PC-3 (cell line): ENCODE measurements around the gene ART4. TPM values are rescaled to one million over a fixed set of nuclear protein-coding genes. Genes with fewer than 3 reads are reported as not detected.

Experiments used
- ATAC-seq: fragments of 200-7000 bp; cut with Tn5 transposase; 2 replicates; pipeline ENCODE4 v1.9.1; 2020; ENCODE audit warnings: mild to moderate bottlenecking, moderate library complexity
- BruUV-seq: library from RNA; stranded (reverse); fragments of 400-500 nt; replicated peaks from 2 replicates; lab custom pipeline; 2021; lab: Mats Ljungman, UMichigan
- CTCF ChIA-PET: fragments of 300-600 bp; sonication (Branson Sonifier 250); formaldehyde crosslinking; loops from one replicate; lab custom pipeline; 2022; ENCODE audit warnings: antibody characterized with exemption; lab: Charles Lee
- POLR2A ChIA-PET: fragments of 300-600 bp; sonication (Branson Sonifier 250); formaldehyde crosslinking; loops from one replicate; lab custom pipeline; 2022; ENCODE audit warnings: antibody characterized with exemption; ENCODE audit not compliant: unreplicated experiment; lab: Charles Lee
- DNase-seq: peaks from one replicate; pipeline ENCODE4 v3.0.0-alpha.2; 2015
- H2AFZ ChIP-seq: fragments of 300-600 bp; sonication (generic); 2 replicates; pipeline ENCODE4 v1.6.0; 2016; ENCODE audit warnings: antibody characterized with exemption, low read length
- H3F3A ChIP-seq: fragments of 300-600 bp; sonication (generic); one replicate; pipeline ENCODE4 v1.6.0; 2017; ENCODE audit warnings: antibody characterized with exemption, low read length, control low read depth, mild to moderate bottlenecking; ENCODE audit not compliant: unreplicated experiment
- H3K27ac ChIP-seq: fragments of 300-600 bp; sonication (generic); 2 replicates; pipeline ENCODE4 v1.5.1; 2016; ENCODE audit warnings: mild to moderate bottlenecking, low read length
- H3K27me3 ChIP-seq: fragments of 300-600 bp; sonication (generic); 2 replicates; pipeline ENCODE4 v1.6.1; 2016; ENCODE audit warnings: low read length, mixed read lengths
- H3K36me3 ChIP-seq: fragments of 300-600 bp; sonication (generic); 2 replicates; pipeline ENCODE4 v1.6.1; 2016; ENCODE audit warnings: low read depth, mixed run types, low read length, mixed read lengths
- H3K4me1 ChIP-seq: fragments of 300-600 bp; sonication (generic); 2 replicates; pipeline ENCODE4 v1.5.1; 2016; ENCODE audit warnings: low read length; ENCODE audit not compliant: insufficient read depth
- H3K4me2 ChIP-seq: fragments of 300-600 bp; sonication (generic); 2 replicates; pipeline ENCODE4 v1.6.0; 2016; ENCODE audit warnings: low read length
- H3K4me3 ChIP-seq: fragments of 300-600 bp; sonication (generic); 2 replicates; pipeline ENCODE4 v1.5.1; 2016; ENCODE audit warnings: mild to moderate bottlenecking, low read length, mixed read lengths
- H3K79me2 ChIP-seq: fragments of 300-600 bp; sonication (generic); 2 replicates; pipeline ENCODE4 v1.6.1; 2017; ENCODE audit warnings: low read length, mixed read lengths
- H3K9ac ChIP-seq: fragments of 300-600 bp; sonication (generic); 2 replicates; pipeline ENCODE4 v1.6.0; 2016; ENCODE audit warnings: mild to moderate bottlenecking, low read length
- H3K9me2 ChIP-seq: fragments of 300-600 bp; sonication (generic); replicated peaks from 2 replicates; pipeline ENCODE4 v1.6.1; 2016; ENCODE audit warnings: mixed run types, low read length, mixed read lengths
- H3K9me3 ChIP-seq: fragments of 300-600 bp; sonication (generic); 2 replicates; pipeline ENCODE4 v1.6.1; 2016; ENCODE audit warnings: low read length, mixed read lengths
- H4K20me1 ChIP-seq: fragments of 300-600 bp; sonication (generic); 2 replicates; pipeline ENCODE4 v1.6.1; 2016; ENCODE audit warnings: low read length, mixed read lengths
- EZH2 ChIP-seq: fragments of 300-600 bp; sonication (generic); IDR thresholded peaks from one replicate; pipeline ENCODE4 v1.6.1; 2017; ENCODE audit warnings: antibody characterized with exemption, mild to moderate bottlenecking, low read length; ENCODE audit not compliant: unreplicated experiment
- EZH2phosphoT487 ChIP-seq: fragments of 300-600 bp; sonication (generic); IDR thresholded peaks from 2 replicates; pipeline ENCODE4 v1.6.1; 2018; ENCODE audit warnings: mild to moderate bottlenecking, antibody characterized with exemption, low read length, borderline replicate concordance
- intact Hi-C: fragments of 100-400 bp; cut with micrococcal nuclease; formaldehyde crosslinking; loops from 2 replicates; pipeline ENCODE4 v1.9.0; 2023
- total RNA-seq: library from RNA; depleted of rRNA; stranded (reverse); fragments of >200 nt; gene quantifications from 2 replicates; pipeline ENCODE4 v1.2.3, GENCODE V29; 2014
- TF ChIP-seq, protein P1 (sequence below): fragments of 300-600 bp; sonication (generic); conservative IDR thresholded peaks from 2 replicates; pipeline ENCODE4 v1.5.1; 2017; ENCODE audit warnings: antibody characterized with exemption, low read depth, mild to moderate bottlenecking, low read length

ART4 gene
- total RNA-seq, 1 experiment from 2014 or later: not detected

DNA sequence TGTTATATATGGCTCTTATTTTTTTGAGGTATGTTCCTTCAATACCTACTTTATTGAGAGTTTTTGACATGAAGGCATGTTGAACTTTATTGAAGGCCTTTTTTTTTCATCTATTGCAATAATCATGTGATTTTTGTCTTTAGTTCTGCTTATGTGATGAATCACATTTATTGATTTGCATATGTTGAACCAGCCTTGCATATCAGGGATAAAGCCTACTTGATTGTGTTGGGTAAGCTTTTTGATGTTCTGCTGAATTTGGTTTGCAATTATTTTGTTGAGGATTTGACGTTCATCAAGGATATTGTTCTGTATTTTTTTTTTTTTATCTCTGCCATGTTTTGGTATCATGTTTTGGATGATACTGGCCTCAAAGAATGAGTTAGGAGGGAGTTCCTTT lies 15.2 kb upstream of the ART4 start:
- Histone ChIP-seq H3K4me2 (no peak overlapping the region), H3K9me3 (no peaks in the 10 kb centered on the region), H3K27me3 (no peaks in the 10 kb centered on the region), H3K4me3 (no peak overlapping the region), H3K79me2 (no peaks in the 10 kb centered on the region), H3K9me2 (no peaks in the 10 kb centered on the region), H3K27ac (no peak overlapping the region), H3K9ac (no peak overlapping the region), H3F3A (no peaks in the 10 kb centered on the region), H2AFZ (no peak overlapping the region), H3K36me3 (no peaks in the 10 kb centered on the region), H4K20me1 (no peaks in the 10 kb centered on the region), H3K4me1 (peaks cover 4% of the 10 kb centered on the region)
- ATAC-seq (no peak), DNase-seq (no peak)
- intact Hi-C loops: no loop called here
- ChIA-PET CTCF (no interaction called here), POLR2A (no interaction called here)
- no peak for TF ChIP-seq EZH2phosphoT487
- TF ChIP-seq, protein P1, sequence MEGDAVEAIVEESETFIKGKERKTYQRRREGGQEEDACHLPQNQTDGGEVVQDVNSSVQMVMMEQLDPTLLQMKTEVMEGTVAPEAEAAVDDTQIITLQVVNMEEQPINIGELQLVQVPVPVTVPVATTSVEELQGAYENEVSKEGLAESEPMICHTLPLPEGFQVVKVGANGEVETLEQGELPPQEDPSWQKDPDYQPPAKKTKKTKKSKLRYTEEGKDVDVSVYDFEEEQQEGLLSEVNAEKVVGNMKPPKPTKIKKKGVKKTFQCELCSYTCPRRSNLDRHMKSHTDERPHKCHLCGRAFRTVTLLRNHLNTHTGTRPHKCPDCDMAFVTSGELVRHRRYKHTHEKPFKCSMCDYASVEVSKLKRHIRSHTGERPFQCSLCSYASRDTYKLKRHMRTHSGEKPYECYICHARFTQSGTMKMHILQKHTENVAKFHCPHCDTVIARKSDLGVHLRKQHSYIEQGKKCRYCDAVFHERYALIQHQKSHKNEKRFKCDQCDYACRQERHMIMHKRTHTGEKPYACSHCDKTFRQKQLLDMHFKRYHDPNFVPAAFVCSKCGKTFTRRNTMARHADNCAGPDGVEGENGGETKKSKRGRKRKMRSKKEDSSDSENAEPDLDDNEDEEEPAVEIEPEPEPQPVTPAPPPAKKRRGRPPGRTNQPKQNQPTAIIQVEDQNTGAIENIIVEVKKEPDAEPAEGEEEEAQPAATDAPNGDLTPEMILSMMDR: no peak
- no peak for TF ChIP-seq EZH2
- BruUV-seq: no TSS peak

- CTCF ChIA-PET: no interaction called here
- peak overlapping the region; percentile 23; the same call in 1 of the 2 replicates for H3K4me2 ChIP-seq
- H2AFZ ChIP-seq: no peak overlapping the region
- H3K9me3 ChIP-seq: no peaks in the 10 kb centered on the region
- peaks cover 4% of the 10 kb centered on the region for H3K4me1 ChIP-seq
- BruUV-seq: no TSS peak
- no peaks in the 10 kb centered on the region for H3K79me2 ChIP-seq
- no peak for ATAC-seq
- H4K20me1 ChIP-seq: no peaks in the 10 kb centered on the region
- H3K4me3 ChIP-seq: no peak overlapping the region
- no peaks in the 10 kb centered on the region for H3K9me2 ChIP-seq
- POLR2A ChIA-PET: no interaction called here
- H3K27me3 ChIP-seq: no peaks in the 10 kb centered on the region
- TF ChIP-seq EZH2 (no peak), EZH2phosphoT487 (no peak)
- TF ChIP-seq, protein P1: no peak
- no peak overlapping the region for H3K9ac ChIP-seq
- H3F3A ChIP-seq: no peaks in the 10 kb centered on the region
- no peaks in the 10 kb centered on the region for H3K36me3 ChIP-seq
- H3K27ac ChIP-seq: no peak overlapping the region
- intact Hi-C loops: no loop called here
- DNase-seq: peak; percentile 57
Measured at GRCh38 chr12:14854586-14855183, 11.4 kb upstream of the ART4 start.

- Histone ChIP-seq H3K4me1 (peaks cover 4% of the 10 kb centered on the region), H3K4me3 (no peak overlapping the region), H3K79me2 (no peaks in the 10 kb centered on the region), H3K27me3 (no peaks in the 10 kb centered on the region), H3K9me2 (no peaks in the 10 kb centered on the region), H3K36me3 (no peaks in the 10 kb centered on the region), H3K4me2 (no peak overlapping the region), H3K9me3 (no peaks in the 10 kb centered on the region), H4K20me1 (no peaks in the 10 kb centered on the region), H3K9ac (no peak overlapping the region), H3K27ac (no peak overlapping the region), H3F3A (no peaks in the 10 kb centered on the region), H2AFZ (no peak overlapping the region)
- intact Hi-C loops: no loop called here
- ChIA-PET POLR2A (no interaction called here), CTCF (no interaction called here)
- BruUV-seq: no TSS peak
- TF ChIP-seq EZH2phosphoT487 (no peak), EZH2 (no peak)
- TF ChIP-seq, protein P1: no peak
- ATAC-seq (no peak), DNase-seq (no peak)
Measured at GRCh38 chr12:14853961-14854360, 10.6 kb upstream of the ART4 start.
